Measurements from ENCODE around the gene ITIH1. TPM values are rescaled to one million over a fixed set of nuclear protein-coding genes. Genes with fewer than 3 reads are reported as not detected.

ITIH1 gene
- total and polyA plus RNA-seq, 2 experiments from 2014 or later, result not detected

GRCh38 chr3:52731590-52731989 lies 45.8 kb upstream of the ITIH1 start:
- H3K27ac Mint-ChIP-seq, result no peak overlapping the region
- Histone ChIP-seq H3K27me3 (ENCODE audit: insufficient read depth) (no peaks in the 10 kb centered on the region), H3K36me3 (ENCODE audit: insufficient read depth) (peaks cover 34% of the 10 kb centered on the region), H3K4me1 (ENCODE audit: insufficient read depth) (no peaks in the 10 kb centered on the region), H3K4me2 (no peak overlapping the region), H3K79me2 (replicated peaks; ENCODE audit: insufficient read depth) (no peaks in the 10 kb centered on the region), H3K27ac (ENCODE audit: low read depth) (no peak overlapping the region), H4K20me1 (replicated peaks; ENCODE audit: insufficient read depth) (no peaks in the 10 kb centered on the region), H2AFZ (no peak overlapping the region), H3K4me3 (no peak overlapping the region), H3K9me2 (ENCODE audit: insufficient read depth) (no peaks in the 10 kb centered on the region), H3F3A (replicated peaks; ENCODE audit: low read depth) (no peaks in the 10 kb centered on the region)
- TF ChIP-seq ZNF114 (CRISPR knock-in tag; IDR thresholded peaks at IDR 0.05) (no peak), ETS1 (IDR thresholded peaks at IDR 0.05) (no peak), NANOG (IDR thresholded peaks at IDR 0.05; ENCODE audit: borderline replicate concordance) (no peak), ZNF462 (CRISPR knock-in tag; IDR thresholded peaks at IDR 0.05) (no peak), EZH2phosphoT487 (IDR thresholded peaks at IDR 0.05; ENCODE audit: unreplicated experiment) (no peak), CREB1 (CRISPR knock-in tag; IDR thresholded peaks at IDR 0.05; ENCODE audit: low read depth) (no peak), JUNB (IDR thresholded peaks at IDR 0.05; ENCODE audit: unreplicated experiment) (no peak)
- TF ChIP-seq, protein P1, sequence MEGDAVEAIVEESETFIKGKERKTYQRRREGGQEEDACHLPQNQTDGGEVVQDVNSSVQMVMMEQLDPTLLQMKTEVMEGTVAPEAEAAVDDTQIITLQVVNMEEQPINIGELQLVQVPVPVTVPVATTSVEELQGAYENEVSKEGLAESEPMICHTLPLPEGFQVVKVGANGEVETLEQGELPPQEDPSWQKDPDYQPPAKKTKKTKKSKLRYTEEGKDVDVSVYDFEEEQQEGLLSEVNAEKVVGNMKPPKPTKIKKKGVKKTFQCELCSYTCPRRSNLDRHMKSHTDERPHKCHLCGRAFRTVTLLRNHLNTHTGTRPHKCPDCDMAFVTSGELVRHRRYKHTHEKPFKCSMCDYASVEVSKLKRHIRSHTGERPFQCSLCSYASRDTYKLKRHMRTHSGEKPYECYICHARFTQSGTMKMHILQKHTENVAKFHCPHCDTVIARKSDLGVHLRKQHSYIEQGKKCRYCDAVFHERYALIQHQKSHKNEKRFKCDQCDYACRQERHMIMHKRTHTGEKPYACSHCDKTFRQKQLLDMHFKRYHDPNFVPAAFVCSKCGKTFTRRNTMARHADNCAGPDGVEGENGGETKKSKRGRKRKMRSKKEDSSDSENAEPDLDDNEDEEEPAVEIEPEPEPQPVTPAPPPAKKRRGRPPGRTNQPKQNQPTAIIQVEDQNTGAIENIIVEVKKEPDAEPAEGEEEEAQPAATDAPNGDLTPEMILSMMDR (conservative IDR thresholded peaks at IDR 0.05; ENCODE audit: low read depth in 2 of 2), result no peak
- H3K9me3 Mint-ChIP-seq, result peaks cover 23% of the 10 kb centered on the region
- no peak for ATAC-seq
- no peak for DNase-seq (ENCODE audit: low spot score)
- no peaks in the 10 kb centered on the region for H3K4me1 Mint-ChIP-seq
- H3K36me3 Mint-ChIP-seq (ENCODE audit: low read depth), result peaks cover 87% of the 10 kb centered on the region
- peaks cover 3% of the 10 kb centered on the region for H3K27me3 Mint-ChIP-seq (ENCODE audit: insufficient read depth, low read depth, poor library complexity)
- no peak overlapping the region for H3K4me3 Mint-ChIP-seq
